Fibroblast of upper back skin (primary cell): ENCODE measurements around the gene NFATC2.

Source experiments
- DNase-seq: peaks from one replicate; pipeline ENCODE4 v3.0.0-alpha.2; 2013

The NFATC2 gene

GRCh38 chr20:51513545-51513944, 29.0 kb downstream of the NFATC2 start:
- DNase-seq: no peak

- no peak for DNase-seq
Observed at GRCh38 chr20:51512645-51513044, 29.9 kb downstream of the NFATC2 start.

- no peak for DNase-seq
Observed at GRCh38 chr20:51511861-51512619, 30.5 kb downstream of the NFATC2 start.

- peak; percentile 74 for DNase-seq
Observed at GRCh38 chr20:51510936-51511605, 31.4 kb downstream of the NFATC2 start.

GRCh38 chr20:51510169-51510568, 32.4 kb downstream of the NFATC2 start:
- DNase-seq: no peak

DNA sequence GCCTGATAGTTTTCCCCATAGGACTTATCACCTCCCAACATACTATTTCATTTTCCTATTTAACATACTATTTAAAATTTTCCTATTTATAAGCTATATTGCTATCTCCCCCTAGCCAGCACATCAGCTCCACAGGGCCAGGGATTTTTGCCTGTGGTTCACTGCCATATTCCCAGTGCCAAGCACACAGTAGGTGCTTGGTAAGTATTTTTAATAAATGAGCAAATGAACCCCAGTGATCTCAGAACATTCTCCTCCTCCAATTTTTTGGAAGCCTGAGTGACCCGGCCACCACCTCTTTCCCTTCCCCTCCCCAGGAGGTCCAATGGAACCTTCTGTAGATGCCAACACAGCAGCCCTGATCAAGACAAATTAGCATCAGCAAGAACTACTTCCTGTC, 33.3 kb downstream of the NFATC2 start:
- DNase-seq: no peak

DNA sequence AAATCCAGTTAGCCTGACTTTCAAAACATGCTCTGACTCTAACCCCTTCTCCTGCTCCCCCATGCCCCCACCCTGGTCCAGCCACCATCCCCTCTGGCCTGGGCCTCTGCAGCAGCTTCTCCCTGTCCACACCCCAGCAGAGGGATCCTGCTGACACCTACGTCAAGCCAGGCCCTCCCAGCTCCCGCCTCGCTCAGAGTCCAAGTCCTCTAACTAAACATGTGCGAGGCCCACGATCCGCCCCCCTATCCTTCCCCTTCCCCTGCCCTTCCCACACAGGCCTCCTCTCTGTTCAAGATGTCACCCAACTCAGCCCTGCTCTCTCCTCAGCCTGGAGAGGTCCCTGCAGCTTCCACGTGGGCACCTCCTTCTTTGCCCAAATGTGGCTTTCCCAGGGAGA, 33.7 kb downstream of the NFATC2 start:
- DNase-seq: no peak

- no peak for DNase-seq
Observed at GRCh38 chr20:51508158-51508557, 34.4 kb downstream of the NFATC2 start.

GRCh38 chr20:51507216-51508036, 35.1 kb downstream of the NFATC2 start:
- peak; percentile 36 for DNase-seq

DNA sequence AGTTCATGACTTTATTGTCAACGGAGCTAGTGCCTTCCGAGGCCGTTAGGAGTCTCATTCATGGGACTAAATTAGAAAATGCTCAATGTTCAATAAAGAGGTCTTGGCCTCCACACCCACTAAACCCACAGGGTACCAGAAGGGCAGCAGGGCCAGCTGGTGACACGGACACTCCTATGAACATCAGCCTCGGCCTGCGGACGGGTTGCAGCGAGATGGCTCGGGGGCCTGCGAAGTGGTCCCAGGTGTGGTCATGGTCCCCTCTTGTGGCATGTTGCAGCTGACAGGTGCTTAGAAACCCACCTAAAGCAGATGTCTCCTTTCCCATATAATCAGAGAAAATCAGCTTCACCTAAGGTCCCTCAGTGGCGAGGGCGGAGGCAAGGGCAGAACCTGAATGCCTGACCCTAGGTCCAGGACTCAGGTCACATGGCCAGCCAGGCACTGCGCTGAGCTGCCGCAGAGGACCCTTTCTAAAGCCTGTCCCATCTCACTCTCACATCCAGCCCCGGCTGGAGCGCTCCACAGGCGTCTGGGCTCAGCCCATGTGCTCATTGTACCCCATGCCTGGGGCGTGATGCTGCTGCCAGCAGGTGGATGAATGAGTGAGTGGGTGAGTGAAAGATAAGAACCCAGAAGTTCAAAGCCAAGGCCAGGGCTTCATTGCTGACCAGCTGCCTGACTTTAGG, 35.8 kb downstream of the NFATC2 start:
- no peak for DNase-seq

DNA sequence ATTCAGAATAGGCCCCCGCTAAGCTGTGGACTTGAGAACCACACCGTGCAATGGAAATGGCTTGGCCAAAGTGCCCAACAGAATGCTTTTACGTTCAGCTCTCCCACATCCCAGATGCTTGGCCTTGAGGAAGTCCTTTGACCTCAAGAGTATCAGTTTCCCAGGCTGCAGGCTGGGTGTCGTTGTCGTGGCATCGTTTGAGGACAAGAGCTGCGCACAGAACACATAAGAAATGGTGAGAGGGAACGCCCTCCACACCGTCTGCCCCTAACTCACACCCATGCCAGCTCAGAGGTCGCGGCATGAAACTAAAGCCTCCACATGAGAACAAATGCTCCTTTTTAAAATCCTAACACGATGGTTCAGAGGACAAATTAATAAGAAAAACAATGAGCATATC, 37.0 kb downstream of the NFATC2 start:
- no peak for DNase-seq

- no peak for DNase-seq
Observed at GRCh38 chr20:51503376-51503775, 39.1 kb downstream of the NFATC2 start.

- no peak for DNase-seq
Observed at GRCh38 chr20:51500936-51501335, 41.6 kb downstream of the NFATC2 start.

DNA sequence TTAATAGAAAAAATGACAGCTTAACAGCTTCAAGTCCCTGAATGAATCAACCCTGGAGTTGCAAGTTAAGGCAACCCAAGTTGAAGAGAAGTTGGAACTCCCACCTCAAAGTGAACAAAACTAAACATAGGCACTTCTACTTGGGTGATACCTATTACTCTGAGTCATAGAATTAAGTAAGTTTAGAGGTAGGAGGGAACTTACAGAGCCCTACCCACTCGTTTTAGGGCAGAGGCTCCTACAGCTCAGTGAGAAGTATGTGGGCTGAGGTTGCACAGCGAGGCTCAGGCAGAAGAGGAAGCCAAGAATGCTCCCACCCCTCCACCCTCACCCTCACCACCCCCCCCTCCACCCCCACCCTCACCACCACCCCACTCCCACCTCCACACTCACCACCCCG, 42.2 kb downstream of the NFATC2 start:
- no peak for DNase-seq

- no peak for DNase-seq
Observed at GRCh38 chr20:51498765-51499540, 43.6 kb downstream of the NFATC2 start.

- DNase-seq: no peak
Observed at GRCh38 chr20:51497542-51498467, 44.7 kb downstream of the NFATC2 start.

DNA sequence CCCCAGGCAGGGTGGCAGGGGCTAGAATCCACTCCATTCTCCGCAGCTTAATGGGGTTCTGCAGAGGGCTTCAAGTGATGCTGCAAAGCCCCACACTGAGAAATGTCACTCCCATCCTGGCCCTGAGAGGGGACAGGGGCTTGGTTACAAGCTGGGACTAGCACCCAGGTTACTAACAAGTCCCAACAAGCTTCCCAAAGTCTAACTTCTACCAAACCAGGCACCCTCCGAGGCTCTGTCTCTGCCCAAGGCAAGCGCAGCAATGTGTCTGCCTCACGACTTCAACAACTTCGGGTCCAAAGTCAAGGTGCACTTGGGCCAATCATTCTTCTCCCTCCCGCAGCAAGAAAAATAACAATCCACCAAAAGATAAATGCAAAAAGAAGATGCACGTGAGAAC, 45.6 kb downstream of the NFATC2 start:
- DNase-seq: no peak

GRCh38 chr20:51495921-51496545, 46.5 kb downstream of the NFATC2 start:
- DNase-seq: no peak

GRCh38 chr20:51495291-51495690, 47.2 kb downstream of the NFATC2 start:
- peak; percentile 14 for DNase-seq

DNA sequence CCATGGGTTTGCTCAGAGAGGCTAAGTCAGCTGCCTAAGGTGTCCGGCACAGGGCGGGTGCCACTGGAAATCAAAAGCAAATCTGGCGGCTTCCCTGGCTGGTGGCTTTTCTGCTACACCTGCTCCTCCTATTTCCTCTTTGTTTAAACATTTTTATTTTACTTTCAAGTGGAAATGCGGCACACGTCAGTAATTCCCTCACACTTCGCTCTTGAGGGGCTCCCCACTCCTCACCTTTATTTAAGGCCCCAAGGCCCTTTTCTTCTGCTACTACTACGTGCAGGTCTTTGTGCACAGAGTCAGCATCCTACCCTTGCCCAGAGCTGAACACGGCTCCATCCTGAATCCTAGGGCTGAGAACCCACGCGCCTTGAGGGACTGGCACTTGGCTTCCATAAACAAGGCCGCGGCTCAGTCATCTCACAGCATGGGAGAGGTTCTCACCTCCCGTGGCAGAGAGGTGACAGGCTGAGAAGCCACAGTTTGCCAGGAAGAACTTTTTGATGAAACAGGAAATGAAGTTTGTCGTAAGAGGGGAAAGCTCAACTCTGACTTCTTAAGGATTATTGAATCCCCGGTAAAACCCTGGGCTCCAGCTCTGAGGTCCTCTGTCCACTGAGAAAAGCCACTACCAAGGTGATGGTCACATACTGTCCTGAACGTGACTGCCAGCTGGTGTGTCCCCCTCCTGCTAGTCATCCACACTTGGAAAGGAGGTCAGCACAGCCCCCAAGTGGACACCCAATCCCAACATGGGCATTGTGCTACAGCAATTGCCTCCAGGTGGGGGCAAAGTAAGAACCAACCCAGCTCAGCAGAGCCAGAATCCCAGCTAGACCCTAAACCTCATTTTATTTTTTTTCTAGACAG, 48.0 kb downstream of the NFATC2 start:
- DNase-seq: no peak
